Sigmoid colon (tissue), 4 donors: Measurements from ENCODE around the gene MAGI2.

ENCODE experiments used
- CTCF ChIP-seq, 4 experiments: fragments of 450-650 bp in 3 of 4; fragments of 200-600 bp in 1 of 4; IDR thresholded peaks; one replicate each; pipeline ENCODE4 v1.5.1; 2016 to 2019; ENCODE audit warnings: antibody characterized with exemption in 4 of 4, mild to moderate bottlenecking in 3 of 4, moderate library complexity in 2 of 4
- EP300 ChIP-seq, 4 donors: sonication (generic); formaldehyde crosslinking; IDR thresholded peaks; one replicate each; pipeline ENCODE4 v1.6.1; 2017; ENCODE audit warnings: antibody characterized with exemption in 4 of 4
- POLR2A ChIP-seq, 2 donors: fragments of 450-650 bp; IDR thresholded peaks; one replicate each; pipeline ENCODE4 v1.6.1; 2016; ENCODE audit warnings: antibody characterized with exemption in 2 of 2, mild to moderate bottlenecking in 2 of 2, moderate library complexity in 2 of 2
- POLR2AphosphoS5 ChIP-seq, 4 donors: sonication (generic); formaldehyde crosslinking; IDR thresholded peaks; one replicate each; pipeline ENCODE4 v1.6.1; 2017; ENCODE audit warnings: antibody characterized with exemption in 4 of 4

- TF ChIP-seq CTCF (IDR thresholded peaks at IDR 0.05) (no peak), POLR2A (IDR thresholded peaks at IDR 0.05) (no peak), POLR2AphosphoS5 (IDR thresholded peaks at IDR 0.05) (no peak), EP300 (IDR thresholded peaks at IDR 0.05) (no peak)
These were observed 859.3 kb downstream of the MAGI2 start for GRCh38 chr7:78594156-78594555.
